NCI-H1930 (cell line): ENCODE measurements around the gene ARMC12.

Source experiments
- DNase-seq, 2 experiments: peaks; one replicate each; lab custom pipeline; 2025; lab: John Stamatoyannopoulos, UW

The ARMC12 gene

DNA sequence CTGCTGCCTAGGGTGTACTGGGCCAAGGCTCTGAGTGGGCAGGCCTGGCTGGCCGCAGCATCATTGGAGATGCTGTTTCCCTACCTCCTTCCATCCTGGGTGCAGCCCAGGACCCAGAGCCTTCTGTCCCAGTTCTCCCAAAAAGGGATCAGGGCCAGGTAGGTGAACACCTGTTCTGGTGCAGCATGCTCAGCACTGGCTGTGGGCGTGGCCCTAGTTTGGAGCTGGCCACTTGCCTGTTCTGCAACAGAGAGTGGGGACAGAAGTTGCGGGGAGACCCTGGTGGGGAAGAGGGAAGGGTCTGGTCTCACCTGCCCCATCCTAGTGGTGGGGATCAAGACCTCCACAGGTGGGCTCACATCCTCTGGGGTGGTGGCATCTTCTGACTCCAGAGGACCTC, 1.4 kb upstream of the ARMC12 start:
- DNase-seq: no peak

DNA sequence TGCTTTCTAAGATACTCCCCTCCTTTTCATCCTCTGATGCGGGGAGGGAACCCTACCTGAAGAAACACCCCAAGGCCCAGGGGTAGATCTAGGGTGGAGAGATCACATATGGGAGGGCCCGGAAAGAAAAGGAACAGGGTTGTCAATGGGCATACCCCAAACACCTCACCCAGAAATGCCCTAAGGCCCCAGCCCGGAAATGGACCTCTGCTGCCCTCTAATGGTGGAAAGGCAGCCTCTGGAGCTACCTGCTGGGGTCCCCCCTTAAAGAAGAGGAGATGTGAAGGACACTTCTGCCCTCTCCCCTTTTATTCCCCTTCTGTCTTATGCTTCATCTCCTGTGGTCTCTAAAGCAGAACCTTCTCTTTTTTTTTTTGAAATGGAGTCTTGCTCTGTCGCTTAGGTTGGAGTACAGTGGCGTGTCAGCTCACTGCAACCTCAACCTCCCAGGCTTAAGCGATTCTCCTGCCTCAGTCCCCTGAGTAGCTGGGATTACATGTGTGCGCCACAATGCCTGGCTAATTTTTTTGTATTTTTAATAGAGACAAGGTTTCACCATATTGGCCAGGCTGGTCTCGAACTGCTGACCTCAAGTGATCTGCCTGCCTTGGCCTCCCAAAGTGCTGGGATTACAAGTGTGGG, 458 bp upstream of the ARMC12 start:
- peak; percentile 25 to 45 for DNase-seq

DNA sequence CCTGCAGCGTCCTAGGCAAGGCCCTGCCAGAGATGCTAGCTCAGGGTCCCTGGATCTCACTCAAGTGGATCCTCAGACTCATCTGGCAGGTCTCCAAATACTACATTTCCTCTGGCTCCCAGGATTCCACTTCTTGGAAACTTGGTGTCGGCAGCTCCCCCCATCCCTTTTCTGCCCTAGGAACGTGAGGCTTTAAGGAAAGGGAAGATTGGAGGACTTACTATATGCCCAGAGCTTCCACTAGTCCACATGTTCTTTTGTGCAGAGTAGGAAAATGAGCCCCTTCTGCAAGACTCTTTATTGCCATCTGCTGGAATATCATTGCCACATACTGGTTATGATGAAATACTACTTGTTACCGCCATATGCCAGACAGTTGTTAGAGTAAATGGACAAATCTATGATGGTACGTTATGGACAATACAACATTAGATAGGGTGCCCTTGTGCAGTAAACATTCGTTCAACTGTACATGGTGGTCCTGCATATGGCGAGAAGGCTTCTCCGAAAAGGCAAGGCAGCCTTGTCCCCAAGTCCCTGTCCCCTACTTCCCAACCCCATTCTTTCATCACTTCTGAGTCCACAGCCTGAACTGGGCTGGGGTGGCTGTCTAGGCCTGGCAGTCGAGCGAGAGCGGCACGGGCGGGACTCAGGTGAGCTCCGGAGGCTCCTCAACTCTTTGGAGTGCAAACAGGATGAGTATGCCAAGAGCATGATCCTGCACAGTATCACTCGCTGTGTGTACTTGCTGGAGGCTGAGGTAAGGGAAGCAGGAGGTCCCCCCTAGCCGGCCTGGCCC, 780 bp downstream of the ARMC12 start:
- DNase-seq: peak; percentile 37 to 47

DNA sequence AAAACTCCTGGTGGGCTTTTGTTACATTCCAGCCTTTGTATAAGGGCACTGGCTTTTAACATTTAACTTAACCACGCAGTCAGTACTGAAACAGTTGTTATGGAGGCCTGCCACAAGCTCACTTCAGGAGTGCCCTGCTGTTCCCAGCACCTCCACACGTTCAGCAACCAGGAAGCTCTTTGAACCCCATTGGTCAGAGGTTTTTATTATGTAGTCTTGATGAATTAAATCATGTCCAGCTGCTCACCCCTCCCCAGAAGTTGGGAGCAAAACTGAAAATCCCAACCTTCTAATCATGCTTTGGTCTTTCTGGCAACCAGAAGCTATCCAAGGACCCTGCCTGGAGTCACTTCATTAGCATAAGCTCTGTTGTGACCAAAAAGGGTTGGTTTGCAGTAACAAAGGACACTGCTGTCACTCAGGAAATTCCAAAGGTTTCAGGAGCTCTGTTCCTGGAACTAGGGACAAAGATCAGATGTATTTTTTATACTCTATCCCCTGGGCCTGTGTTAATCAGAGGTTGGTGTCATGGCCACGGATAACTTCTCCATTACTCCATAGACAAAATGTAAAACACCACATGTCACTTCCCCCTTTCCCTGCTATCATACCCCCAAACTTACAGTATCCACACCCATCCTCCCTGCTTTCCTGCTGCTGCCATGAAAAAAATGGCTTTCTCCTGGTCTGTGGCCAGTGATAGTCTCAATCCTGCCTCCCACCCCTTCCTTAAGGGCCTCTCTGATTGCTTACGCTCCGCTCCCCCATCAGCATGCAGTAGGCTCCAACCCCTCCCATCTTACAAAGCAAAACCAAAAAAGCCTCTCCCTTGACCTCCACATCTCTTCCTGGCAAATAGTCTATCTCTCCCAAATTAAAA, 3.1 kb downstream of the ARMC12 start:
- DNase-seq: no peak

DNA sequence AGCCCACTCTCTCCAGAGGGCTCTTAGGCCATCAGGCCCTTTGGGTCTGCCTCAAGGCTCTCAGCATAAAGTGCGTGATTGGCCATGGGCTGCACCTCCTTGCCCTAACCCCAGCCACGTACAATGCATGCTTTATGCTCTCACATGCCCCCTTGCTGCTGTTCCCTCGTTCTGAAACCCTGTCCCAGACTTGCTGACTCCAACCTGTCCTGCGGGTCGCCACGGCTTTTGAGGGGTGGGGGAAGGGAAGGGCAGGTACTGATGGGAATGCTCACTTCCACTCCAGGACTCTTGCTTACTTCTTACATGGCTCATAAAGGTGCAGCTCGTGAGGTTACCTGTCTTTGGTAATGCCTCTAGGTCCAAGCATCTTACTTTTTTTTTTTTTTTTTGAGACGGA, 6.0 kb downstream of the ARMC12 start:
- no peak for DNase-seq

DNA sequence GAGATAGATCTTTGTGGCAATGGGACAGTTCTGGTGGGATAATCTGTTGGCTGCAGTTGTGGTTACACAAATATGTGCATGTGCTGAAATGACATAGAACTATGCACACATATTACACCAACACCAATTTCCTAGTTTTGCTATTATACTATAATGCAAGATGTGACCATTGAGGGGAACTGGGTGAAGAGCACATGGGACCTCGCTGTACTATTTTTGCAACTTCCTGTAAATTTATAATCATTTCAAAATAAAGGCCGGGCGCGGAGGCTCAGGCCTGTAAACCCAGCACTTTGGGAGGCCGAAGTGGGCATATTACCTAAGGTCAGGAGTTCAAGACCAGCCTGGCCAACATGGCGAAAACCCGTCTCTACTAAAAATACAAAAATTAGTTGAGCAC, 8.7 kb downstream of the ARMC12 start:
- no peak for DNase-seq

DNA sequence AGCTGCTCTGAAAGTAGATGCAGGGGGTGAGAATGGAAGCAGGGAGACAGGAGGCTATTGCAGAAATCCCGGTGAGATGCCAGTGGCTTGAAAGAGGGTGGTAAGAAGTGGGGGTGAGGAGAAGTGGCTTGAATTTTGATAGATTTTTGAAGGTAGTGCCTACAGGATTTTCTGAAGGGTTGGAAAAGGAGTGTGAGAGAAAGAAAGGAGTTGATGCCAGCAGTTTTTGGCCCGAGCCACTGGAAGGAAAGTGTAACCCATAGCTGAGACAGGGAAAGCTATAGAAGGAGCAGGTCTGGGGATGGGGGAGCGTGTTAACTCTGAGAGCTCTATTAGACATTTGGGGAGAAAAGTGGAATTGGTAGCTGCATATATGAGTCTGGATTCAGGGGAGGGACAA, 9.7 kb downstream of the ARMC12 start:
- DNase-seq: no peak

DNA sequence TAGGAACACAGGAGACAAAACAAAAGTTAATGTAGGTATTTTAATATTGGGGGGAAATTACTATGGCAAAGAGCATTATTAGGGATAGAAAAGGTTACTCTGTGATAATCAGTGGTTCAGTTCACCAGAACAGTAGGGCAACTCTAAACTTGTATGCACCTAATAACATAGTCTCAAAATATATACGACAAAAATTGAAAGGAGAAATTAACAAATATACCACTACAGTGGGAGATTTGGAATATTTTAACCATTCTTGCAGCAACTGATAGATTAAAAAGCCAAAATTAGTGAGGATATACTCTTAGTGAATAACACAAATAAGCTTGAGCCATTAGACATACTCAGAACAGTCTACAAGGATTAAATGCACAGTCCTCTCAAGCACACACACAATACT, 11.0 kb downstream of the ARMC12 start:
- no peak for DNase-seq

DNA sequence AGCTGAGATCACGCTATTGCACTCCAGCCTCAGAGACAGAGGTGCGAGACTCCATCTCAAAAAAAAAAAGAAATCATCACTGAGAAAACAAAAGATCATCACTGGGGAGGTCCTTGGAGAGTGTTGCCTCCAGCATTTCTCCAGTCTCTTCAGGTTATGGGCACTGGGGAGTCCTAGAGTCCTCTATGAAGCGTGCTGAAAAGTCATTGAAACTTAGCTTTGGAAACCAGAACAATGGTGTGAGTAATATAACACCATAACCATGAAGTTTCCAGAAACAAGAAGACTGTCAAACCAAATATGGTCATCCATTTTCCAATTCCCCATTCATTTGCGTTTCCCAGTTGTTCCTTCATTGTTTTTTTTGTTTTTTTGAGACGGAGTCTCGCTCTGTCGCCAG, 13.7 kb downstream of the ARMC12 start:
- no peak for DNase-seq

DNA sequence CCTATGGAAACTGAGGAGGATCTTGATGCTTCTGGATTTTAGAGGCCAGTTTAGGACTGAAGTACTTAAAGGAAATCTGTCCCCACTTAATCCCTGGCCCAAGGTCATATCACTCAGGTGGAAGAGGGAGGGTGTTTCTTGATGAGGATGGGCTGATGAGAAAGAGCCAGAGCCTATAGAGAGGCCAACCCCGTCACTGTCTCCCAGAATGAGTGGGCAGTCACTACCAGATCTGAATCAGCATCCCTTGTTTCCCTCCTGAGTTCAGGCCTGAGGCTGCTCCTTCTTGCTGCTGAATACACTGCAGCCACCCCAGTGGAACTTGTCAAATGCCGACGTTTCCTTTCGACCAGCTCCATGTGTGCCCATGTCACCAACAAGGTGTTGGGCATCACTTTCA, 14.8 kb downstream of the ARMC12 start:
- no peak for DNase-seq

DNA sequence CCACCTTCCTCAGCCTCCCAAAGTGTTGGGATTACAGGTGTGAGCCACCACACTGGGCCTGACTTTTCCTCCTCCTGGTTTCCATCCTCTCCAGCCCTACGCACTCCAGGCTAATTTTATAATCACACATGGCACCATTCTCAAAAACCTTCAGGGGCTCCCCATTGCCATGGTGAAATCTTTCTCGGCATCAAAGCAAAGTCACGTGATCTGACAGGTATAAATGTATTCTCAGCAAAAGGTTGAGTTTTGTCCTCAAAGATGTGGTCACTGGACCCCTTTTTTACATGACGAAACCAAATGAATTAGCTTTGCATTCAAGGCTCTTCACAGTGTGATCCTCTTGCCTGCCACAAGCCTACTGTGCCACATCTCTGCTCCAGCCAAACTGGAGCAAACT, 15.5 kb downstream of the ARMC12 start:
- no peak for DNase-seq

DNA sequence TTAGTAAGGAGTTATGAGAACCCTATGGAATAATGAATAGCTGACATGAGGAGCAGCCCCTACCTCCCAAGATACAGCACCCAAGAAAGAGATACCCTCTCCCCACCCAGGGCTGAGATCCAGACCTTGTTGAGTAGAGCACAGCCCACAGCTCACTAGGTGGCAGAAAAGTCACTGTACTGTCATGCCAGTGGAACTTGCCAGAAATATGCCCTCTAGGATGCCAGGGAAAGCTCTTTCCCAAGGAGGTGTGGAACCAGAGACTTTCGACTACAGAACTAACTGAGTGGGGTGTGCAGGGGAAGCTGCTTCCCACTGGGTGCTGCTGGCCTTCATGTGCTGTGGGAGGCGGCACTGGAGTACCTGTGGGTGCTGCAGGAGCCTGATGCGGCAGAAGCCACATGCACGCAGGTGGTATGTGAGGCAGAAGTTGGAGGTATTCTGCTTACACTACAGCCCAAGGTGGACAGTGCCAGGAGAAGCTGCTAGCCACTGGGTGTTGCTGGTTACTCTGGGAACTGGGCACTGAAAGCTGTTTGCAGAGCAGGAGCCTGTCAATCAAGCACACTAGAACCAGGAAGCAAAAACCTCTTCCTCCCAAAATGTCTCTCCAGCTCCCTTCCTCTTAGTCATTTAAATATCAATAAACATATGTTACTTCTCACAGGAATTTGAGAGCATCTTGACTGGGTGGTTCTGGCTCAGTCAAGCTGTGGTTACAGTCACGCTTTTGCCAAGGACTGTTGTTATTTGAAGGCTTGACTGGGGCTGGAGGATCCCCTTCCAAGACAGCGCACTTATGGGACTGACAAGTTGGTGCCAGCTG, 17.8 kb downstream of the ARMC12 start:
- no peak for DNase-seq

DNA sequence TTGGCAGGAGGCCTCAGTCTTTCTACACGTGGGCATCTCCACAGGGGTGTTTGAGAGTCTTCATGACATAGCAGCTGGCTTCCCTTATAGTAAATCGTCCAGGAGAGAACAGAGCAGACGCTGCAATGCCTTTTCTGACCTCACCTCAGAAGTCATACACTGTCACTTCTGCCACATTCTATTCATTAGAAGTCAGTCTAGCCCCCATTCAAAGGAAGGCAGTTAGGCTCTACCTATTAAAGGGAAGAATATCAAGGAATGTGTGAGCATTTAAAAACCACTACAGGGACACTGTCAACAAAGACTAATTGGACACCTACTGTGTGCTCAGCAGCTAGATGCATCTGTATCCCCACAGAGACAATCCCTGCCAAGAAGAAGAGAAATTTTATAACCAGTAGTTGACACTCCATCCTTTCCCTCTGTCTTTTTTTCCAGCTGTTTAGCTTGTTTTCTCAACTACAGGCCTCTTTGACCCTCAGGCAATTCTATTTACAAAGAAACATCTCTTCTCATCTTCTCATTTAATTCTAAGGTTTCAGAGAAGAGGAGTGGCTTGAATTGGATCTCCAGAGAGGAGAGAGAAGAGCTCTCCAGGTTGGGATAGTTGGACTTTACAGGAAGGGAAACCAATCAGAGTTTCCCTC, 18.6 kb downstream of the ARMC12 start:
- DNase-seq: no peak

DNA sequence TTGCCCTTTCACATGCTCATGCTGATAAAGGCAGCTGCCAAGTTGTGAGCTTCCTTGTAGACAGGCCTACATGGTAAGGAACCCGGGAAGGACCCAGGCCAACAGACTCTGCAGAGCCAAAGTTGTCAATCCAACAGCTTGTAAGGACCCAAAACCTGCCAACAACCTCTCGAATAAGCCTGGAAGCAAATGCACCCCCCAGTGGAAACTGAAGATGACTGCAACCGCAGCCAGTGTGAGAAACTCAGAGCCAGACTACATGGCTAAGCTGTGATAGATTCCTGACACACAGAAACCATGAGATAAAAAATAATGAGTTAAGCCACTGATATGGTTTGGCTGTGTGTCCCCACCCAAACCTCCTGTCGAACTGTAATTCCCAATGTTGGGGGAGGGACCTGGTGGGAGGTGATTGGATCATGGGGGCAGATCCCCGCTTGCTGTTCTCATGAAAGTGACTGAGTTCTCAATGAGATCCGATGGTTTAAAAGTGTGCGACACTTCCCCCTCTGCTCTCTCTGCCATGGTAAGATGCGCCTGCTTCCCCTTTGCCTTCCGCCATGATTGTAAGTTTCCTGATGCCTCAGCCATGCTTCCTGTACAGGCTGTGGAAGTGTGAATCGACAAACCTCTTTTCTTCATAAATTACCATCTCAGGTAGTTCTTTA, 20.8 kb downstream of the ARMC12 start:
- no peak for DNase-seq

DNA sequence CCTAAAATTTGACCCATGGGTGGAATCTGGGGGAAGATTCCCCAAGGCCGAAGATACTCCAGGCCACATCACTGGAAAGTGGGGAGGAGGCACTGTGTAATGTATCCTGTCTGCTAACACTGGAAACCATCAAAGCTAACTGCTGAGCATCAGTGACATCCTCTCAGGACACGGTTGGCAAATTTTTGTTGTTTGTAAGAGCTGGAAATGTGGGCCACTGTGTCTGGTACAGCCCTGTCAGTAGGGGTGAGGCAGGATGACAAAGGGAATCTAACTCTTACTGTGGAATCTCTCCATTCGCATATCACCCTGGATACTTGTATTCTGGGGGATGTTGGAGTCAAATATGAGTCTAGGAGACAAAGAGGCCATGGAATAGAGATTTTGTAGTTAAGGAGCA, 22.6 kb downstream of the ARMC12 start:
- no peak for DNase-seq

DNA sequence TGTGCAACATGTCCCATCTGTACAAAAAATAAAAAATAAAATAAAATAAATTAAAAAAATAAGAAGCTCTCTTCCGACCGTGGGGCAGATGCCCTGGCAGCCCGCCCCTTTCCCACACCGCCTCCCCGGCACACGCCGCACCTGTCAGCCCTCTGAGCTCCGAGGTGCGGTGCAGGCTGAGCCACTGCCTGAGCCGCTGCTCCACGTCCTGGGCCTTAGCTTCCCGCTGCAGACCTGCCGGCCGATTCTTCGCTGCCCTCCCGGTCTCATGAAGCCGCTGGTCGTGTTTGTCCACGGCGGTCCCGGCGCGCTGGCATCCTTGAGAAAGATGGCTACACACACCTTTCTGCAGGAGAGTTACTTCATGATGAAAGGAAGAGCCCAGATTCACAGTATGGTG, 28.9 kb downstream of the ARMC12 start:
- DNase-seq: no peak

DNA sequence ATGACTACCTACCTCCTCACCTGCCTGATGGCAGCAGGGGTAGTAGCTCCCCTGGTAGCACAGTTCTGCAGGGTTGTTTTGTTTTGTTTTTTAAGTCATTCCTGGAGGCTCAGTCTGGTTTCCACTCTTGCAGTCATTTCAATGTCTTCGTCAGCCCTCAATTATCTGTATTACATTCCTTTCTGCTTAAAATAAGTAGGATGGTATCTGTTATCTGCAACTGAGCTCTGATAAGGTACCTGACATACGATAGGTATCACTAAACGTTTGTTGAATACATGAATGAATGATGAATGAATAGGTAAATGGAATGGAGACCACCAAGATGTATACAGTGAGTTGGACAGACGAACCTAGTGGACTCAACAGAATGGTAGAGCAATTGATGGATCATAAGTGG, 32.4 kb downstream of the ARMC12 start:
- no peak for DNase-seq

DNA sequence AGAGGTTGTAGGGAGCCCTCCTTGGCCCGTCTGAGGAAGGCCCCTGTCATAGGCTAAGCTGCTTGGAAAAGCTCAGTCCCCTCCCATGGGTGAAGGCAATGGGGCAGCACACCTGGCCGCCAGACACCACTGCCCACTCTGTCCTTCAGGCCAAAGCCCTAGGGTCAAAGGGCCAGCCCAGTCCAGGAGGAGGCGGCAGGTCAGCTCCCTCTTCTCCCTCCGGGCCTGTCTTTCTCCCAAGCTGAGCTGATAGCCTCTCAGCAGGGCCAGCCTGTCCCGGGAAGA, 34.5 kb downstream of the ARMC12 start:
- no peak for DNase-seq

DNA sequence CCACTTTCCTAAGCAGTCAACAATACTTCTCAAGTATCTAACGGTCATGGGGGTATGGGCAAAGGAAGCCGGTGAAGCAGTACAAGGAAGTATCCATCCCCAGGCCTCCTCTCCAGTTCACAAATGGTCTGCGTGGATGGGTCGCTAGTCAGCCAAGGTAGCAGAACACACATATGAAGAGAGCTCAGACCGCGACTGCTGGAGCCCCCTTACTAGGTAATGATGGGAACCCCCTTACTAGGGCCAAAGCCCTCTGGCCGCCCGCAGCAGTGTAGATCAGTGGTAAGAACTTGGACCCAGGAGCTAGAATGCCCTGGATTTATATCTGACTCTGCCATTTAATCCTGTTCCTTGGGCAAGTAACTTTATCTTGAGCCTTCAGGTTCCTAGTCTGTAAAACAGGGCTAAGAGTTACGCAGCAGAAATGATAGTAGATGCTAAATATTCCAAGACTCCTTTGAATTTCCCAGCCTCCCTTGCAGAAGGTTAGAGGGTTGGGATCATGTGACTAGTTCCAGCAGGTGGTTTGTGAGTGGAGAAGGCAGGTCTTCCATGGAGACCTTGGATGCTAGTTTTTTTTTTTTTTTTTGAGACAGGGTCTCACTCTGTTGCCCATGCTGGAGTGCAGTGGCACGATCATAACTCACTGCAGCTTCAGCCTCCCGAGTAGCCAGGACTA, 37.4 kb downstream of the ARMC12 start:
- no peak for DNase-seq

DNA sequence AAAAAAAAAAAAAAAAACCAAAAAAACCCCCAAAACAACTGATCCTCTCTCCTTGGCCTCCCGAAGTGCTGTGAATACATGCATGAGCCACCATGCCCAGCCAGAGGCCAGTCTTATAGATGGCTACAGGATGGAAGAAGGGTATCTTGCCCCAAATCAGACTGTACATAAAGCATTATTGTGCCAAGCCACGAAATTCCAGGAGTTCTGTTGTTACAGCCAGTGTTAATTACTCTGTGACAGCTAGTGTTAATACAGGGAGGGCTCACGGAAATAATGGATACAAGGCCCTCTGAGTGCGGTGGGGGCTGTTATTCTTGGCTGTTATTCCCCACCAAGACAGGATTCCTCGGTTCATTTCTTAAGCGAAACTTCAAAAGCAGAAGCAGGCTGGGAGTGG, 38.2 kb downstream of the ARMC12 start:
- no peak for DNase-seq
